ENCODE measurements around the gene CCDC188. TPM values are rescaled to one million over a fixed set of nuclear protein-coding genes. Genes with fewer than 3 reads are reported as not detected.

Gene CCDC188
- total and polyA plus RNA-seq, 9 of the 15 experiments (the other 6 are each of a cell fraction or from before 2014, with no cell fraction given), result not detected

- no peak for TF ChIP-seq MCM3 (IDR thresholded peaks at IDR 0.05)
- no peak for TF ChIP-seq ZBTB12 (CRISPR knock-in tag; IDR thresholded peaks at IDR 0.05)
- no peak for TF ChIP-seq ZNF655 (CRISPR knock-in tag; IDR thresholded peaks at IDR 0.05)
- TF ChIP-seq ARNT (IDR thresholded peaks at IDR 0.05), result no peak
- TF ChIP-seq MIER1 (IDR thresholded peaks at IDR 0.05; ENCODE audit: low read depth), result no peak
- TF ChIP-seq ZFP91 (CRISPR knock-in tag; IDR thresholded peaks at IDR 0.05), result no peak
- TF ChIP-seq ZNF639 (CRISPR knock-in tag; conservative IDR thresholded peaks at IDR 0.05 in 1 of 2, IDR thresholded peaks at IDR 0.05 in 1 of 2), result 0 out of 4 replicates have a peak, but pooled peaks of 1 of the 2 experiments have one; percentile 4
- no peak for TF ChIP-seq ZNF512 (tag; IDR thresholded peaks at IDR 0.05)
- no peak for TF ChIP-seq ARID1B (IDR thresholded peaks at IDR 0.05)
- TF ChIP-seq HDAC6 (IDR thresholded peaks at IDR 0.05; ENCODE audit: low read depth, low read length), result no peak
Measured at GRCh38 chr22:20176421-20177085, 25.7 kb upstream of the CCDC188 start (continued).
